Astrocyte of the spinal cord (primary cell): ENCODE results near the gene IVNS1ABP.

Source experiments
- DNase-seq: peaks from one replicate; pipeline ENCODE4 v3.0.0; 2011; ENCODE audit warnings: low read depth, low spot score
- H3K4me3 ChIP-seq: 2 replicates; pipeline ENCODE4 v1.5.1; 2011; ENCODE audit warnings: low read depth, mild to moderate bottlenecking, low read length, moderate library complexity
- CTCF ChIP-seq: IDR thresholded peaks from 2 replicates; pipeline ENCODE4 v1.5.1; 2012; ENCODE audit warnings: low read depth, mild to moderate bottlenecking, low read length, inconsistent platforms
- in situ Hi-C: cut with HindIII; loops from 2 replicates; pipeline ENCODE4 v1.10.0; 2017; ENCODE audit warnings: low sequenced_read_pairs

IVNS1ABP gene

DNA sequence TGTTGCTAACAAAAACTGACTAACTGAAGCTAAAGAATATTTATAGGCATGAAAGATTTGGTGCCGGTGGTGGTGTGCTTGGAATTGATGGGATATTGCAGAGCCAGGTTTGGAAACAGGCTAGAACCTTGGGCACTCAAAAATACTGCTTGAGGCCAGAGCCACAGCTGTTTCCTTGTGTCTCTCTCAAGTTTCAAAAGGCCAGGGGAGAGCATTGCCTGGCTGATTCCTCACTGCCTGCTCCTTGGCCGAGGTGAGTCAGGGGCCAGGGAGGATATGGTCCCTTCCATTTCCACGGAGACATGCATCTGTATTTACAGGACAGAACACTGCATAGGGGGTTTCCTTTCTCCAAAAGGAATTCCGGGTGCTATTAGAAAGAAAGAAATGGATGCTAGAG is 36.1 kb upstream of the IVNS1ABP start:
- in situ Hi-C loops = no loop called here
- no peak overlapping the region for H3K4me3 ChIP-seq
- TF ChIP-seq CTCF = no peak
- no peak for DNase-seq

- in situ Hi-C loops = no loop called here
- no peak overlapping the region for H3K4me3 ChIP-seq
- TF ChIP-seq CTCF = no peak
- peak; percentile 30 for DNase-seq
These were observed 34.9 kb upstream of the IVNS1ABP start for GRCh38 chr1:185351734-185352466.

DNA sequence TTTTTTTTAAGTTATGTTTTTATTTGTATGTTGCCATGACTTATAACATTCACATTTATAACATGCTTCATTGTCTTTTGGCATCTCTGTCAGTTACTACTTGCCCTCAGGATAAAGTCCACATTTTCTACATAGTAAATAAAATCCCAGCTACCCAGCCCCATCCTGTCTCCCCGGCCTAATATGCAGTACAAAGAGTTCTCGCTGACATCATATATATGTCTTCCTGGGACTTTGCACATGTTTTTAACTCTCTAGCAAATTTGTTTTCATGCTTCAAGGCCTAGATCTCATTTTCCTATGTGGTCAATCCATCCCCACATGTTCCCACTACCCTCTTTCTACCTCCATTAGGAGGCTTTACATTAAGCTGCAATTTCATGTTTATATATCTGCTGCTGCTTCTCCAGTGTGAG is 33.0 kb upstream of the IVNS1ABP start:
- TF ChIP-seq CTCF = no peak
- in situ Hi-C loops = no loop called here
- no peak overlapping the region for H3K4me3 ChIP-seq
- DNase-seq = no peak

DNA sequence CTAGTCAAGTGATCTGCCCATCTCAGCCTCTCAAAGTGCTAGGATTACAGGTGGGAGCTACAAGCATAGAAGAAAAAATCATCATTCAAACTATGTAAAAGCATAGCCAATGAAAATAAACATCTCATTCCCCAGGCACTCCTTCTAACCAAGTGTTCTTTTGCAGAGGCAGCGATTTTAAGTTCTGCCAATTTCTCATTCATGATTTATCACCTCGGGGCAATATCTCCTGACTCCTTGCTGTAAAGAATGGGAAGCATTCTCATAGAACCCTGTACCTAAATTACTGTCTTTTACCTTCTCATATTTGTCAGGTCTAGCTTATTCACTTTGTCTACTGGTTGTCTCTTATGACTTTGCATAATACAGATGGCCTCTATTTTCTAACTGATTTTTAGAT is 32.5 kb upstream of the IVNS1ABP start:
- in situ Hi-C loops = no loop called here
- no peak overlapping the region for H3K4me3 ChIP-seq
- TF ChIP-seq CTCF = no peak
- DNase-seq = no peak

GRCh38 chr1:185348985-185349384 is 31.9 kb upstream of the IVNS1ABP start:
- H3K4me3 ChIP-seq = no peak overlapping the region
- TF ChIP-seq CTCF = no peak
- no peak for DNase-seq
- in situ Hi-C loops = no loop called here

- no peak for DNase-seq
- in situ Hi-C loops = no loop called here
- no peak for TF ChIP-seq CTCF
- H3K4me3 ChIP-seq = no peak overlapping the region
These were observed 31.3 kb upstream of the IVNS1ABP start for GRCh38 chr1:185348296-185348695.
